ENCODE data around the gene NCAN. TPM values are rescaled to one million over a fixed set of nuclear protein-coding genes. Genes with fewer than 3 reads are reported as not detected.

Gene NCAN
- total RNA-seq: not detected
- long read RNA-seq: 0 reads

DNA sequence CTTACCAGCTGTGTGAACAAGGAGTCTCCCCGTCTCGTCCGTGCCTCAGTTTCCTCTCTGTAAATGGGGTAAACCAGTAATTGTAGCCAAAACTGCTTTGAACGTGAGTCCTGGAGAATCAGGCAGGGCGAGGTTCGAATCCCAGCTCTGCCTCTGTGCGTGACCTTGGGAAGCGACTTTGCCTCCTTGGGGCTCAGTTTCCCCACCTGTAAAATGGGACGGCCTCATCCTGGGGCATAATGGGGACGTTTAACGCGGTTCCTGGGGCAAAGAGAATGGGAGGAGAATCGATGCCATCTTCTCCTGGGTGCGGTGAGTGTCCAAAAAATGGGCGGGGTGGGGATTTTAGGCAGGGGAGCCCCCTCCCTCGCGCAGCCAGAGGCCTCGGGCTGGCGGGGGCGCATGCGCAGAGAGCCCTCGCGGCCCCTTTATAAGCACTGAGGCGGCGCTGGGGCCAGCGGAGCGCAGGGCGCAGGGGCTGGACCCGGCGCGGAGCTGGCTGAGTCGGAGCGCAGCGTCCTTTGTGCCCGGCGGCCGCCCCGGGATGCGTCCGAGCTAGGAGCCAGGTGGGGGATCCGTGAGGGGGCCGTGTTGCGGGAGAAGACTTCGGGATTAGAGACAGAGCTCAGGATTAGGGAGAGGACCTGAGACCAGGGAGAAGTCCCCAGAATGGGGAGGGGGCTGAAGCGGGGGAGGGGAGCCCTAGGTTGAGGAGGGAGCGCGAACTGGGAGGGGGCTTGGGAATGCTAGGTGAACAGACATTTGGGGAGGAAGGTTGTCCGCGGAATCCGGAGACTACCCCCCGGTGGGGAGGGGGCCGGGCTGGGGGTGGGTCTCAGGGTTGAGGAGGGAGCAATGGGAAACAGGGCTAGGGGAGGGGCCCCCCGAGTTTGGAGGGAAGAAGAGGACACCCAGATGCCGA lies at the start of gene NCAN:
NCAN (plus strand) TSS at position 460 of the 922 bp plus-strand sequence. CDS start 4,996 bp downstream, outside the sequence.
- Histone ChIP-seq H3K4me3 (no peak within 1 kb of the TSS), H3K4me1 (no peaks in the 10 kb centered on the region), H3K27ac (no peak within 1 kb of the TSS), H3K36me3 (no peaks in the 10 kb centered on the region), H3K9me3 (no peaks in the 10 kb centered on the region), H3K27me3 (peaks cover 29% of the 10 kb centered on the region)
- no peak for DNase-seq
- no peak for ATAC-seq
- intact Hi-C loops (cut with DNase I): no loop called here
- TF ChIP-seq, protein P1, sequence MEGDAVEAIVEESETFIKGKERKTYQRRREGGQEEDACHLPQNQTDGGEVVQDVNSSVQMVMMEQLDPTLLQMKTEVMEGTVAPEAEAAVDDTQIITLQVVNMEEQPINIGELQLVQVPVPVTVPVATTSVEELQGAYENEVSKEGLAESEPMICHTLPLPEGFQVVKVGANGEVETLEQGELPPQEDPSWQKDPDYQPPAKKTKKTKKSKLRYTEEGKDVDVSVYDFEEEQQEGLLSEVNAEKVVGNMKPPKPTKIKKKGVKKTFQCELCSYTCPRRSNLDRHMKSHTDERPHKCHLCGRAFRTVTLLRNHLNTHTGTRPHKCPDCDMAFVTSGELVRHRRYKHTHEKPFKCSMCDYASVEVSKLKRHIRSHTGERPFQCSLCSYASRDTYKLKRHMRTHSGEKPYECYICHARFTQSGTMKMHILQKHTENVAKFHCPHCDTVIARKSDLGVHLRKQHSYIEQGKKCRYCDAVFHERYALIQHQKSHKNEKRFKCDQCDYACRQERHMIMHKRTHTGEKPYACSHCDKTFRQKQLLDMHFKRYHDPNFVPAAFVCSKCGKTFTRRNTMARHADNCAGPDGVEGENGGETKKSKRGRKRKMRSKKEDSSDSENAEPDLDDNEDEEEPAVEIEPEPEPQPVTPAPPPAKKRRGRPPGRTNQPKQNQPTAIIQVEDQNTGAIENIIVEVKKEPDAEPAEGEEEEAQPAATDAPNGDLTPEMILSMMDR (IDR thresholded peaks at IDR 0.05): no peak

DNA sequence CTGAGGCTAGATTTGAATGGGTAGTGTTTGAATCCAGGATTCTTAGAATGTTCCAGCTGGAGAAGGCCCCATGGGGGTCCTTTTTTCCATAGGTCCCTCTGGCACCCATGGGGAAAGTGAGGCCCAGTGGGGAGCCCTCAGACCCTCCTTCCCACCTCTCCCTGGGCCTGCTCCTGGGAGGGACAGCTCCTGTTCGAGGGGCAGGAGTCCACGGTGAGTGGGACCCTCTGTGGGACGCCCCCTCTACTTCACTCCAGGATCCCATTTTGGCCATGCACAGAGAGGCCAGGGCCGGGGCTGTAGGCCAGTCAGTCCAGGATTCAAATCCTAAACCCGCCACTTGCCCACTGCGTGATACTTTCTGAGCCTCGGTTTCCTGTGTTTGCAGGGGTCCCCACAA lies 49.3 kb upstream of the NCAN start:
- Histone ChIP-seq H3K36me3 (no peaks in the 10 kb centered on the region), H3K4me3 (no peak overlapping the region), H3K4me1 (no peaks in the 10 kb centered on the region), H3K27ac (no peak overlapping the region), H3K9me3 (no peaks in the 10 kb centered on the region), H3K27me3 (no peaks in the 10 kb centered on the region)
- intact Hi-C loops (cut with DNase I): no loop called here
- TF ChIP-seq, protein P1 (IDR thresholded peaks at IDR 0.05): no peak
- no peak for DNase-seq
- no peak for ATAC-seq

DNA sequence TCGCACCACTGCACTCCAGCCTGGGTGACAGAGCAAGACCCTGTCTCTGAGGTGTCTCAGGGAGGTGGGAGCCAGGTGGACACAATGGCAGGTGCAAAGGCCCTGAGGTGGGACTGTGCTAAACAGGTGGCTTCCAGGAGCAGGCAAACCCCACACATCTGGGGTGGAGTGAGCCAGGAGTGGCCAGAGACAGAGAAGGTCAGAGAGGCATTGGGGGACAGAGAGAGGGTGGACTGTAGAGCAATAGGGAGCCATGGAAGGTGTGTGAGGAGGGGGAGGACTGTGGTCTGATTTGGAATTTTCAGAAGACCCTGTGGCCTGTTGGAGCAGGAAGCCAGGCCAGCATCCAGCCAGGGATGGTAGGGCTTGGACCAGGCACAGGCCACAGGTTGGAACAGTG lies 46.4 kb upstream of the NCAN start:
- Histone ChIP-seq H3K9me3 (no peaks in the 10 kb centered on the region), H3K4me3 (no peak overlapping the region), H3K27ac (no peak overlapping the region), H3K4me1 (peaks cover 7% of the 10 kb centered on the region), H3K36me3 (no peaks in the 10 kb centered on the region), H3K27me3 (no peaks in the 10 kb centered on the region)
- TF ChIP-seq, protein P1 (IDR thresholded peaks at IDR 0.05): no peak
- ATAC-seq: no peak
- DNase-seq: no peak
- intact Hi-C loops (cut with DNase I): no loop called here

DNA sequence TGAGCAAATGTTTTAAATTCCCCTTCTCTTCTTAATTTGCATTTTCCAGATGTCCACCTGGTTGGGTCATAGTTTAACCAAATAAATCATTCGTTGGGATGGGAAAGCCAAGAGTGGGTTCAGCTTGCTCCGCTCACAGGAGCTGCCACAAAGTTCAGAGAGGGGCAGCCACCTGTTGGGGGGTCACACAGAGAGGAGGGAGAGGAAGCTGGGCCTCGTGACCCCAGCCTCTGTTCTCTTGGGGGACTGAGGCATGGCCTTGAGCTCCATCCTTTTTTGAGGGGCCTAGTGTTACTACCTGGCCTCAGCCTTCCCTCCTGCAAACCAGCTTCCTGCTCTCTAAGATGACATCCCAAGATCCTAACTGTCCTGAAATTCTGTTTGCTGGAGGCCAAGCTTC lies 44.1 kb upstream of the NCAN start:
- TF ChIP-seq, protein P1 (IDR thresholded peaks at IDR 0.05): no peak
- Histone ChIP-seq H3K36me3 (peaks cover 3% of the 10 kb centered on the region), H3K4me1 (peaks cover 11% of the 10 kb centered on the region), H3K4me3 (no peak overlapping the region), H3K9me3 (no peaks in the 10 kb centered on the region), H3K27ac (no peak overlapping the region), H3K27me3 (no peaks in the 10 kb centered on the region)
- no peak for ATAC-seq
- no peak for DNase-seq
- intact Hi-C loops (cut with DNase I): no loop called here

DNA sequence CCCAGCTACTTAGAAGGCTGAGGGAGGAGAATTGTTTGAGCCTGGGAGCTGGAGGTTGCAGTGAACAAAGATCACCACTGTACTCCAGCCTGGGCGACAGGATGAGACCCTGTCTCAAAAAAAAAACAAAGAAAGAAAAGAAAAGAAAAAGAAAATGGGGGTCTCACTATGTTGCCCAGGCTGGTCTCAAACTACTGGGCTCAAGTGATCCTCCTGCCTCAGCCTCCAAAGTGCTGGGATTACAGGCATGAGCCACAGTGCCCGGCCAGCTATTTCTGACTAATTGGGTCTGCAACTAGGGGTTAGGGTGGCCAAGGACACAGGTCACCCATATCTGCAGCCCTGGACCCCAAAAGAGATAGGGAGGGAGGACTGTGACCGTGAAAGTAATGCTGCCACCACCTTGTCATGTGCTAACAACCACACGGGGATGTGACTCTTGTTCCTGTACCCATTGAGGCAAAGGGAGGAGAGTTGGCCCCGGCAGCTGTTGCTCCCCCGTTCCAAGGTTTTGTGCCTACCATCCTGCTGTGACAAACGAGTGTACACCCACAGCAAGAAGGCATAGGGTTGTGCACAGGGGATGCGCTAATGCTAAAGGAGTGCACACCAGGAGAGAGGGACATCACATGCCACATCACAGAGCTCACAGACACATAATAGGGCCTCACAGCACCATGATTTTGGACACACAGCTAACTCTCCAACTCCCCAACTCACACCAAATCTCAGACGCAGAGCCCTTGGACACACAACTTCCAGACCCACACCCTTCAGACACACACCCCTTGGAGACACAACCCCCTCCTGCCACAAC lies 42.3 kb upstream of the NCAN start:
- no peak overlapping the region for H3K27ac ChIP-seq
- ATAC-seq (no peak), DNase-seq (no peak)
- intact Hi-C loops (cut with DNase I): no loop called here
- H3K27me3 ChIP-seq: no peaks in the 10 kb centered on the region
- H3K9me3 ChIP-seq: no peaks in the 10 kb centered on the region
- peaks cover 3% of the 10 kb centered on the region for H3K36me3 ChIP-seq
- H3K4me3 ChIP-seq: no peak overlapping the region
- H3K4me1 ChIP-seq: peaks cover 11% of the 10 kb centered on the region
- TF ChIP-seq, protein P1 (IDR thresholded peaks at IDR 0.05): no peak

Measured in upper lobe of right lung (tissue), 1 donor.